Endothelial cell of umbilical vein (primary cell): ENCODE data around the gene ZKSCAN1. TPM values are rescaled to one million over a fixed set of nuclear protein-coding genes. Genes with fewer than 3 reads are reported as not detected.
"Not testable (repeated sequence)": the region's sequence is repeated elsewhere in the genome, so short reads cannot be mapped to it uniquely, and the experiment has no call there.

Experiments
- BruUV-seq: library from RNA; stranded (reverse); fragments of 400-500 nt; replicated peaks from 2 replicates; lab custom pipeline; 2021; lab: Mats Ljungman, UMichigan
- CTCF ChIA-PET: fragments of 300-600, 350-600 bp; sonication (Branson Sonifier 250); formaldehyde crosslinking; loops from one replicate; lab custom pipeline; 2021; ENCODE audit warnings: antibody characterized with exemption, inconsistent platforms; lab: Charles Lee
- POLR2A ChIA-PET: fragments of 300-600, 350-600 bp; sonication (Branson Sonifier 250); formaldehyde crosslinking; loops from one replicate; lab custom pipeline; 2021; ENCODE audit warnings: antibody characterized with exemption, inconsistent platforms; lab: Charles Lee
- DNase-seq: peaks from one replicate; pipeline ENCODE4 v3.0.0-alpha.2; 2011; ENCODE audit warnings: low read depth, low spot score
- FAIRE-seq: peaks from 2 replicates; lab custom pipeline; 2011; peaks lifted over from hg19 to GRCh38; lab: Jason Lieb, UNC
- H2AFZ ChIP-seq: 2 replicates; pipeline ENCODE4 v1.6.0; 2012; ENCODE audit warnings: low read depth, low read length, control low read depth, inconsistent platforms
- H3K27ac ChIP-seq: 2 replicates; pipeline ENCODE4 v1.5.1; 2011; ENCODE audit warnings: low read depth, mild to moderate bottlenecking, control low read depth, low read length, moderate library complexity; ENCODE audit not compliant: insufficient read depth
- H3K27me3 ChIP-seq, 2 experiments: 2 replicates each; pipeline versions ENCODE4 v1.6.0 to v1.6.1; 2011; ENCODE audit warnings: low read length in 2 of 2, mixed read lengths in 1 of 2; ENCODE audit not compliant: control insufficient read depth in 2 of 2, insufficient read depth in 2 of 2
- H3K36me3 ChIP-seq, 2 experiments: 2 replicates in 1 of 2; 3 replicates in 1 of 2; pipeline ENCODE4 v1.5.1; 2011; ENCODE audit warnings: low read length in 2 of 2, mild to moderate bottlenecking in 1 of 2, moderate library complexity in 1 of 2; ENCODE audit not compliant: control insufficient read depth in 2 of 2, insufficient read depth in 2 of 2; ENCODE audit errors: extremely low read depth in 1 of 2
- H3K4me1 ChIP-seq: 3 replicates; pipeline ENCODE4 v1.5.1; 2011; ENCODE audit warnings: mild to moderate bottlenecking, low read length; ENCODE audit not compliant: control insufficient read depth, insufficient read depth; ENCODE audit errors: extremely low read depth
- H3K4me2 ChIP-seq: 2 replicates; pipeline ENCODE4 v1.6.1; 2011; ENCODE audit warnings: low read length, control low read depth, mixed read lengths; ENCODE audit not compliant: insufficient read depth
- H3K4me3 ChIP-seq, 3 experiments: fragments of 200-600 bp in 1 of 3; sonication (generic), shearing (Covaris generic) in 1 of 3; replicated peaks in 1 of 3; 2 replicates each; pipeline ENCODE4 v1.5.1; 2011 to 2016; ENCODE audit warnings: control low read depth in 3 of 3, low read length in 3 of 3, mild to moderate bottlenecking in 2 of 3, inconsistent platforms in 1 of 3, low read depth in 1 of 3, moderate library complexity in 1 of 3; ENCODE audit not compliant: insufficient read depth in 1 of 3
- H3K79me2 ChIP-seq: 2 replicates; pipeline ENCODE4 v1.6.0; 2012; ENCODE audit warnings: low read length, inconsistent platforms; ENCODE audit not compliant: control insufficient read depth, insufficient read depth
- H3K9ac ChIP-seq: replicated peaks from 2 replicates; pipeline ENCODE3; 2011; ENCODE audit warnings: low read length, control low read depth; ENCODE audit not compliant: insufficient read depth; ENCODE audit errors: extremely low read depth
- H3K9me1 ChIP-seq: replicated peaks from 3 replicates; pipeline ENCODE4 v1.6.0; 2011; ENCODE audit warnings: mild to moderate bottlenecking, low read length; ENCODE audit not compliant: control insufficient read depth, insufficient read depth; ENCODE audit errors: extremely low read depth
- H3K9me3 ChIP-seq: replicated peaks from 2 replicates; pipeline ENCODE4 v1.5.1; 2012; ENCODE audit warnings: low read length, inconsistent platforms; ENCODE audit not compliant: control insufficient read depth, insufficient read depth
- H4K20me1 ChIP-seq: replicated peaks from 2 replicates; pipeline ENCODE3; 2011; ENCODE audit warnings: mild to moderate bottlenecking, low read length; ENCODE audit not compliant: control insufficient read depth, insufficient read depth; ENCODE audit errors: extremely low read depth
- FOS ChIP-seq: IDR thresholded peaks from 2 replicates; pipeline ENCODE4 v1.6.1; 2011; ENCODE audit warnings: mild to moderate bottlenecking, low read length, moderate library complexity, borderline replicate concordance; ENCODE audit not compliant: insufficient read depth
- MYC ChIP-seq: IDR thresholded peaks from one replicate; pipeline ENCODE4 v1.6.1; 2011; ENCODE audit warnings: mild to moderate bottlenecking, low read depth, low read length
- POLR2AphosphoS5 ChIP-seq: IDR thresholded peaks from 2 replicates; pipeline ENCODE4 v1.6.1; 2012; ENCODE audit warnings: low read depth, mild to moderate bottlenecking, control low read depth, low read length, moderate library complexity; ENCODE audit not compliant: insufficient read depth
- dilution Hi-C: fragments of 300-500 bp; cut with MboI; formaldehyde crosslinking; loops from one replicate; pipeline ENCODE4 v1.15.0; 2019; ENCODE audit warnings: low sequenced_read_pairs; ENCODE audit not compliant: extremely low pct_ligation_motif_present
- intact Hi-C: fragments of 100-400 bp; cut with micrococcal nuclease; formaldehyde crosslinking; loops from one replicate; pipeline ENCODE4 v1.10.0; 2022
- polyA plus RNA-seq, 4 experiments: library from polyadenylated mRNA; depleted of rRNA in 3 of 4; stranded (reverse) in 3 of 4; unstranded in 1 of 4; fragments of >200 nt; gene quantifications; 2 replicates each; pipeline versions ENCODE4 v1.2.1 to v1.2.3, GENCODE V29; 2011 to 2012; ENCODE audit warnings: missing spikeins in 1 of 4
- total RNA-seq: library from RNA; stranded (reverse); gene quantifications from 2 replicates; pipeline ENCODE4 v1.2.3, GENCODE V29; 2021
- TF ChIP-seq, protein P1 (sequence below), 2 donors: IDR thresholded peaks; 1 replicate in 1 of 2; 2 replicates in 1 of 2; pipeline ENCODE4 v1.5.1; 2011; ENCODE audit warnings: low read length in 2 of 2, mild to moderate bottlenecking in 2 of 2, moderate library complexity in 2 of 2, control low read depth in 1 of 2, inconsistent platforms in 1 of 2, low read depth in 1 of 2; ENCODE audit not compliant: insufficient read depth in 1 of 2; ENCODE audit errors: extremely low read depth in 1 of 2

Gene ZKSCAN1
- total and polyA plus RNA-seq, 2 donors (not counting 3 experiments of a cell fraction or from before 2014, with no cell fraction given) = 12.3 to 57.8 TPM

- Histone ChIP-seq H3K9ac (no peak overlapping the region), H2AFZ (no peak overlapping the region), H3K4me3 (no peak overlapping the region), H3K4me2 (no peak overlapping the region), H3K4me1 (no peaks in the 10 kb centered on the region), H3K27ac (no peak overlapping the region), H3K79me2 (no peaks in the 10 kb centered on the region), H3K27me3 (peaks cover 11 to 14% of the 10 kb centered on the region in 2 experiments), H3K36me3 (no peaks in the 10 kb centered on the region), H4K20me1 (no peaks in the 10 kb centered on the region), H3K9me1 (no peaks in the 10 kb centered on the region), H3K9me3 (no peaks in the 10 kb centered on the region)
- ChIA-PET CTCF (no interaction called here), POLR2A (no interaction called here)
- BruUV-seq = no TSS peak
- dilution Hi-C loops = no loop called here
- DNase-seq (no peak), FAIRE-seq (no peak)
- TF ChIP-seq MYC (no peak), POLR2AphosphoS5 (no peak), FOS (no peak)
- TF ChIP-seq, protein P1, sequence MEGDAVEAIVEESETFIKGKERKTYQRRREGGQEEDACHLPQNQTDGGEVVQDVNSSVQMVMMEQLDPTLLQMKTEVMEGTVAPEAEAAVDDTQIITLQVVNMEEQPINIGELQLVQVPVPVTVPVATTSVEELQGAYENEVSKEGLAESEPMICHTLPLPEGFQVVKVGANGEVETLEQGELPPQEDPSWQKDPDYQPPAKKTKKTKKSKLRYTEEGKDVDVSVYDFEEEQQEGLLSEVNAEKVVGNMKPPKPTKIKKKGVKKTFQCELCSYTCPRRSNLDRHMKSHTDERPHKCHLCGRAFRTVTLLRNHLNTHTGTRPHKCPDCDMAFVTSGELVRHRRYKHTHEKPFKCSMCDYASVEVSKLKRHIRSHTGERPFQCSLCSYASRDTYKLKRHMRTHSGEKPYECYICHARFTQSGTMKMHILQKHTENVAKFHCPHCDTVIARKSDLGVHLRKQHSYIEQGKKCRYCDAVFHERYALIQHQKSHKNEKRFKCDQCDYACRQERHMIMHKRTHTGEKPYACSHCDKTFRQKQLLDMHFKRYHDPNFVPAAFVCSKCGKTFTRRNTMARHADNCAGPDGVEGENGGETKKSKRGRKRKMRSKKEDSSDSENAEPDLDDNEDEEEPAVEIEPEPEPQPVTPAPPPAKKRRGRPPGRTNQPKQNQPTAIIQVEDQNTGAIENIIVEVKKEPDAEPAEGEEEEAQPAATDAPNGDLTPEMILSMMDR (IDR thresholded peaks at IDR 0.05; ENCODE audit: extremely low read depth in 1 of 2, insufficient read depth in 1 of 2, low read depth in 1 of 2, low read length in 2 of 2) = no peak
- intact Hi-C loops = no loop called here
These were observed 30.8 kb upstream of the ZKSCAN1 start for GRCh38 chr7:99984593-99984992.

- not testable (repeated sequence) for DNase-seq, BruUV-seq
These were observed 28.1 kb upstream of the ZKSCAN1 start for GRCh38 chr7:99987306-99987705.

More at GRCh38 chr7:99987306-99987705, 28.1 kb upstream of the ZKSCAN1 start:
- H3K36me3 ChIP-seq, dilution Hi-C loops, H3K27ac ChIP-seq, H3K9me3 ChIP-seq, H4K20me1 ChIP-seq, H2AFZ ChIP-seq, H3K4me2 ChIP-seq, H3K9ac ChIP-seq, POLR2A ChIA-PET, H3K4me3 ChIP-seq, H3K79me2 ChIP-seq, H3K4me1 ChIP-seq, intact Hi-C loops, H3K9me1 ChIP-seq, FAIRE-seq: not testable (repeated sequence)
- CTCF ChIA-PET = interaction anchor here (7.0 to 7.9 kb wide), 2 partner anchors 8 to 71 kb away, joined by 49 to 153 read pairs; partner anchors contain the start of gene TRIM4
- H3K27me3 ChIP-seq = peaks cover 12 to 13% of the 10 kb centered on the region in 2 experiments
